Measurements from ENCODE around the gene TMEM164. TPM values are rescaled to one million over a fixed set of nuclear protein-coding genes. Genes with fewer than 3 reads are reported as not detected.

The TMEM164 gene
- total RNA-seq, 2 donors from 2014 or later, result 18.0 to 20.2 TPM

- no peaks in the 10 kb centered on the region for H3K36me3 ChIP-seq
- no peak overlapping the region for H3K4me3 ChIP-seq
- H3K27me3 ChIP-seq (replicated peaks; ENCODE audit: insufficient read depth), result no peaks in the 10 kb centered on the region
- DNase-seq (ENCODE audit: low spot score) (no peak), ATAC-seq (ENCODE audit: insufficient number of reproducible peaks, low FRiP score, low read depth) (no peak)
- TF ChIP-seq CTCF (IDR thresholded peaks at IDR 0.05), result no peak
- no peaks in the 10 kb centered on the region for H3K9me3 ChIP-seq
- no peak overlapping the region for H3K27ac ChIP-seq
- H3K4me1 ChIP-seq (ENCODE audit: control insufficient read depth in 1 of 2, low read depth in 2 of 2), result no peaks in the 10 kb centered on the region
These were observed 101.2 kb downstream of the TMEM164 start for GRCh38 chrX:110104078-110104477.

GRCh38 chrX:110108381-110108821, 105.5 kb downstream of the TMEM164 start:
- H3K4me3 ChIP-seq, result no peak overlapping the region
- H3K27me3 ChIP-seq (replicated peaks; ENCODE audit: insufficient read depth), result no peaks in the 10 kb centered on the region
- H3K27ac ChIP-seq, result no peak overlapping the region
- ATAC-seq (ENCODE audit: insufficient number of reproducible peaks, low FRiP score, low read depth) (no peak), DNase-seq (ENCODE audit: low spot score) (no peak)
- H3K9me3 ChIP-seq, result no peaks in the 10 kb centered on the region
- no peak for TF ChIP-seq CTCF (IDR thresholded peaks at IDR 0.05)
- no peaks in the 10 kb centered on the region for H3K36me3 ChIP-seq
- H3K4me1 ChIP-seq (ENCODE audit: control insufficient read depth in 1 of 2, low read depth in 2 of 2), result no peaks in the 10 kb centered on the region

- ATAC-seq (ENCODE audit: insufficient number of reproducible peaks, low FRiP score, low read depth), result no peak
- no peaks in the 10 kb centered on the region for H3K36me3 ChIP-seq
- no peak overlapping the region for H3K4me3 ChIP-seq
- H3K9me3 ChIP-seq, result no peaks in the 10 kb centered on the region
- TF ChIP-seq CTCF (IDR thresholded peaks at IDR 0.05), result no peak
- peaks cover 0 to 11% of the 10 kb centered on the region in 2 donors for H3K4me1 ChIP-seq (ENCODE audit: control insufficient read depth in 1 of 2, low read depth in 2 of 2)
- no peak overlapping the region for H3K27ac ChIP-seq
- no peaks in the 10 kb centered on the region for H3K27me3 ChIP-seq (replicated peaks; ENCODE audit: insufficient read depth)
- no peak for DNase-seq (ENCODE audit: low spot score)
These were observed 111.4 kb downstream of the TMEM164 start for GRCh38 chrX:110114260-110114776.

GRCh38 chrX:110116066-110116980, 113.4 kb downstream of the TMEM164 start:
- Histone ChIP-seq H3K4me1 (ENCODE audit: control insufficient read depth in 1 of 2, low read depth in 2 of 2) (peaks cover 0 to 28% of the 10 kb centered on the region in 2 donors), H3K36me3 (no peaks in the 10 kb centered on the region), H3K9me3 (no peaks in the 10 kb centered on the region), H3K27me3 (replicated peaks; ENCODE audit: insufficient read depth) (no peaks in the 10 kb centered on the region), H3K27ac (no peak overlapping the region), H3K4me3 (no peak overlapping the region)
- no peak for TF ChIP-seq CTCF (IDR thresholded peaks at IDR 0.05)
- ATAC-seq (ENCODE audit: insufficient number of reproducible peaks, low FRiP score, low read depth) (no peak), DNase-seq (ENCODE audit: low spot score) (no peak)

GRCh38 chrX:110118530-110118929, 115.6 kb downstream of the TMEM164 start:
- Histone ChIP-seq H3K27ac (no peak overlapping the region), H3K4me3 (no peak overlapping the region)
- ATAC-seq (ENCODE audit: insufficient number of reproducible peaks, low FRiP score, low read depth), result no peak

More at GRCh38 chrX:110118530-110118929, 115.6 kb downstream of the TMEM164 start:
- TF ChIP-seq CTCF (IDR thresholded peaks at IDR 0.05), result no peak
- H3K36me3 ChIP-seq, result no peaks in the 10 kb centered on the region
- no peak for DNase-seq (ENCODE audit: low spot score)
- H3K9me3 ChIP-seq, result no peaks in the 10 kb centered on the region
- H3K4me1 ChIP-seq (ENCODE audit: control insufficient read depth in 1 of 2, low read depth in 2 of 2), result peaks cover 0 to 28% of the 10 kb centered on the region in 2 donors
- H3K27me3 ChIP-seq (replicated peaks; ENCODE audit: insufficient read depth), result no peaks in the 10 kb centered on the region

Data from thoracic aorta (tissue), 2 donors.